ENCODE results near the gene SLC66A1. TPM values are rescaled to one million over a fixed set of nuclear protein-coding genes. Genes with fewer than 3 reads are reported as not detected.

Gene SLC66A1
- polyA plus RNA-seq, 6 donors from 2014 or later: 5.6 to 8.8 (median 6.3) TPM; not detected in 1

DNA sequence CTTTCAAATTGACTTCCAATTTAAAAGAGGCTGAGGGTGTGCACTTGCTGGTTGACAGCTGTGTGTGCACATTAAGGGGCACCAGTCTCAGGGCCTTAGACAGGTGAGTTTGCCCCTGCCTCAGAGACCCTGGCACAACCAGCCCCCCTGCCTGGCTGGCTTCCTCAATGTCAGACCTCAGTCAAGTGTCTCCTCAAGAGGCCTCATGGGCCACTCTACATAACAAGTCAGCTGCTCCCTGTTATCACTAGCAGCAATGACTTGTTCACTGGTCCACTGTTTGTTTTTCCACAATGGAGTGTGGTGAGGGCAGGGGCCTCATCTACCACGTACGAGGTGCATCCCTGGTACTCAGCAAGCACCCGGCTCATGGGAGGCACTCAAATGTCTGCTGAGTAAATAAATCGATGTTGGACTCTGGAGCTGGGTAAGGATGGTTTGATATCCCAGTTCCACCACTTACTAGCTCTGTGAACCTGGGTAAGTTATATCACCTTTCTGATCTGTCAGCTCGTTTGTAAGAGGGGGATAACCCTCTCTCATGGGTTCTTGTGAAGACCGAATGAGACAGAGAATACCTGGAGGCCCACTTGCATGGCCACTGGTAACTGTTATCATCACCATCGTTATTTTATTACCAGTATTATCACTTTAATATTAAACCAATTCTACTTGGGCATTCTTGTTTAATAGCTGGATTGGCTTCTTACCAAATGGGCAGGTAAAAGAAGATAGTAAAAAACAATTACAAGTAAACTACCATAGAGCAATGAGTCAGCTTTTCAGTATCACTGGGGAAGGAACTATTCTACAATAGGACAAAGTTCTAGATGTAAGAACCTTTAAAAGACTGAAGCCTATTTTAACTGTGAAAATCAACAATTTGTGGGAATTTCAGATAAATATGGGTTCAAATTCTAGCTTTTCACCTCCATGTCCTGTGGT lies 64.6 kb downstream of the SLC66A1 start:
- H3K27ac Mint-ChIP-seq: no peak overlapping the region
- no peaks in the 10 kb centered on the region for H3K9me3 Mint-ChIP-seq
- peaks cover 0 to 12% (median 12%) of the 10 kb centered on the region in 3 donors for H3K4me1 Mint-ChIP-seq
- H3K36me3 Mint-ChIP-seq: peaks cover 14 to 20% of the 10 kb centered on the region in 2 donors
- no peaks in the 10 kb centered on the region for H3K27me3 Mint-ChIP-seq
- DNase-seq (no peak), ATAC-seq (ENCODE audit: low read depth in 2 of 2) (no peak)
- H3K4me3 Mint-ChIP-seq: no peak overlapping the region

DNA sequence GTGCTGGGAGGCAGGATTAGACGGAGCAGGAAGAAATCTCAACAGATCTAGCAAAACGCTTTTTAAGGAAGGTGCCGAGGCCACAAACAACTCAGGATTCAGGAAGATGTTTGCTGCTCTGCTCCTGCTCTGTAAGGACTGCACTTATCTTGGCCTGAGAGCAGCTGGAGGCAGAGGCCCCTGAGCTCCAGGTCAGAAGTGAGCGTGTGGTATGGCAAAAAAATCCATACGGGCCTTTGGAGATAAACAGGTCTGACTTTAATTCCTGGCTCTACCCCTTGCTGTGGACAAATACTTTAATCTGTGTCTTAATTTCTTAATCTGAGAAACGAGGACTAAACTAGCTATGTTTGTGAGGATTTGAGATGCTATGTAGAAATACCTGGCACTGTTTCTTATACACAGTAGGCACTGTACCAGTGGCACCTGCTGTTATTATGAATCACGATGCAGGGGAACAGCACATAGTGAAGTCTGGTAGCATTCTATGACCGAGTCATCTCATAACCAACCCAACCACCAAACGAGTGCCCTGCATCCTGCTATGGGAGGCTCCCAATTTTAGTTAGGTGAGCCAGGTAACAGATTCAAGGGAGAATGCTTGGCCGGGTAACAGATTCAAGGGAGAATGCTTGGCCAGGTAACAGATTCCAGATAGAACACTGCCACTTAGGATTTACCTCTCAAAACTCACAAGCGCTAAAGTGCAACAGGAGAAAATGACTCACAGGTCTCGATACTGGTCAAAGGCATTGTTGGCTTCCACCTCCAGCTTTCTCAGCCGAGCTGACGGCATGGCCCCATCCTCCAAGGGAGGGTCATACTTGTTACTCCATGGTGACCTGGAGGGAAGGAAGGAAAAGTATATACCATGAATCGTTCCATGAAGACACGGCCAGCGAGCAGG lies 65.9 kb downstream of the SLC66A1 start:
- Mint-ChIP-seq H3K4me3 (no peak overlapping the region), H3K27ac (peak overlapping the region in 1 of 6 donors; percentile 3), H3K36me3 (peaks cover 14 to 20% of the 10 kb centered on the region in 2 donors), H3K9me3 (no peaks in the 10 kb centered on the region), H3K4me1 (peaks cover 0 to 12% (median 9%) of the 10 kb centered on the region in 3 donors), H3K27me3 (no peaks in the 10 kb centered on the region)
- DNase-seq (no peak), ATAC-seq (ENCODE audit: low read depth in 2 of 2) (no peak)

Other genes with a start within 250 kb of the SLC66A1 start
- 10 to 100 TPM in 5 of 6 donors, 1 to 10 TPM in 1; 3.5 to 25.2 (median 15.5) TPM for gene UBR4, start 102.1 kb upstream of the SLC66A1 start, polyA plus RNA-seq (ENCODE audit: low read depth in 6 of 6)
- 10 to 100 TPM; 20.0 to 24.3 (median 22.1) TPM for gene EMC1, start 60.8 kb upstream of the SLC66A1 start, polyA plus RNA-seq (ENCODE audit: low read depth in 6 of 6)
- 10 to 100 TPM; 26.4 to 30.3 (median 27.3) TPM for gene MRTO4, start 60.5 kb upstream of the SLC66A1 start, polyA plus RNA-seq (ENCODE audit: low read depth in 6 of 6)
- gene AKR7A3, start 23.6 kb upstream of the SLC66A1 start, polyA plus RNA-seq (ENCODE audit: low read depth in 6 of 6): under 1 TPM in 1 of 6 donors, not detected in 5; 0.21 TPM
- gene AKR7A2, start 182 bp upstream of the SLC66A1 start, polyA plus RNA-seq (ENCODE audit: low read depth in 6 of 6): 100 to 1,000 TPM in 4 of 6 donors, 10 to 100 TPM in 2; 93.3 to 149 (median 105) TPM
- gene CAPZB, start 173.2 kb downstream of the SLC66A1 start, polyA plus RNA-seq (ENCODE audit: low read depth in 6 of 6): 100 to 1,000 TPM; 328 to 445 (median 382) TPM

Measured in naive B cell (primary cell).